Peyer's patch (tissue), 4 donors: ENCODE results near the gene PPP1R36. TPM values are rescaled to one million over a fixed set of nuclear protein-coding genes. Genes with fewer than 3 reads are reported as not detected.
"Not testable (repeated sequence)": the region's sequence is repeated elsewhere in the genome, so short reads cannot be mapped to it uniquely, and the experiment has no call there.

ENCODE experiments used
- DNase-seq, 3 donors: peaks; one replicate each; pipeline ENCODE4 v3.0.0-alpha.2; 2017 to 2019
- H3K27ac ChIP-seq, 4 donors: fragments of 200-600 bp; sonication (generic); one replicate each; pipeline ENCODE4 v1.5.1; 2016 to 2019
- H3K27me3 ChIP-seq, 2 donors: fragments of 200-600 bp; sonication (generic); one replicate each; pipeline ENCODE4 v1.5.1; 2019
- H3K36me3 ChIP-seq, 3 donors: fragments of 200-600 bp; sonication (generic); one replicate each; pipeline ENCODE4 v1.5.1; 2016 to 2019
- H3K4me1 ChIP-seq, 4 donors: fragments of 200-600 bp; sonication (generic); one replicate each; pipeline ENCODE4 v1.5.1; 2016 to 2019
- H3K4me3 ChIP-seq, 4 donors: fragments of 200-600 bp; sonication (generic); 1 replicate in 3 of 4; 2 replicates in 1 of 4; pipeline ENCODE4 v1.5.1; 2016 to 2019; ENCODE audit warnings: mild to moderate bottlenecking in 1 of 4
- H3K9me3 ChIP-seq, 4 donors: fragments of 200-600 bp; sonication (generic); one replicate each; pipeline ENCODE4 v1.5.1; 2016 to 2019; ENCODE audit warnings: mild to moderate bottlenecking in 1 of 4
- POLR2A ChIP-seq, 2 donors: fragments of 450-650 bp; IDR thresholded peaks; one replicate each; pipeline ENCODE4 v1.5.1; 2017; ENCODE audit warnings: antibody characterized with exemption in 2 of 2, mild to moderate bottlenecking in 2 of 2, moderate library complexity in 2 of 2
- total RNA-seq, 4 donors: library from RNA; depleted of rRNA; stranded (reverse); fragments of >200 nt; gene quantifications; one replicate each; pipeline ENCODE4 v1.1.0, GENCODE V29; 2016
- TF ChIP-seq, protein P1 (sequence below), 6 experiments: fragments of 450-650 bp in 4 of 6; fragments of 200-600 bp in 2 of 6; sonication (generic) in 1 of 6; IDR thresholded peaks; one replicate each; pipeline ENCODE4 v1.5.1; 2017 to 2019; ENCODE audit warnings: antibody characterized with exemption in 6 of 6, mild to moderate bottlenecking in 3 of 6, moderate library complexity in 1 of 6

PPP1R36 gene
- total RNA-seq, 4 donors from 2014 or later = 1.9 to 7.4 (median 2.1) TPM; not detected in 1

DNA sequence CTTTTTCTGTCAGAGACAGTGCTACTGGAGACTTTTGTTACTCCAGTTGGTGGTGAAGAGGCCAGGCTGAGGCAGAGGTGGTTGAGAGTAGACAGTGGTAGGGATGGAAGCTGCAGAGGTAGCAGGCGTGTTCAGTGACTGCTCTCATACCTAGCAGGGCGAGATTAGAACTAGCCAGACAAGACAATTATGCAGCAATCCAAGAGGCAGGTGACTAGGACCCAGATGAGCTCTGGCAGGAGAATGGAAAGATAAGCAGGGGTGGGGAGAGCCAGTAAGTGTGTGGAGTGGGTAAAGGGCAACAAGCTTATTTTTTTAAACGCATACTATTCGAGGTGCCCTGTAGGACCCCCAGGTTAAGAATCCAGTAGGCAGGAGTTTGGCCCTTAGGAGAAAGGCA, 4.8 kb downstream of the PPP1R36 start:
- peaks cover 0 to 12% (median 3%) of the 10 kb centered on the region in 4 donors for H3K4me1 ChIP-seq
- no peaks in the 10 kb centered on the region for H3K36me3 ChIP-seq
- H3K27me3 ChIP-seq = no peaks in the 10 kb centered on the region
- no peaks in the 10 kb centered on the region for H3K9me3 ChIP-seq
- no peak for TF ChIP-seq POLR2A (IDR thresholded peaks at IDR 0.05)
- TF ChIP-seq, protein P1, sequence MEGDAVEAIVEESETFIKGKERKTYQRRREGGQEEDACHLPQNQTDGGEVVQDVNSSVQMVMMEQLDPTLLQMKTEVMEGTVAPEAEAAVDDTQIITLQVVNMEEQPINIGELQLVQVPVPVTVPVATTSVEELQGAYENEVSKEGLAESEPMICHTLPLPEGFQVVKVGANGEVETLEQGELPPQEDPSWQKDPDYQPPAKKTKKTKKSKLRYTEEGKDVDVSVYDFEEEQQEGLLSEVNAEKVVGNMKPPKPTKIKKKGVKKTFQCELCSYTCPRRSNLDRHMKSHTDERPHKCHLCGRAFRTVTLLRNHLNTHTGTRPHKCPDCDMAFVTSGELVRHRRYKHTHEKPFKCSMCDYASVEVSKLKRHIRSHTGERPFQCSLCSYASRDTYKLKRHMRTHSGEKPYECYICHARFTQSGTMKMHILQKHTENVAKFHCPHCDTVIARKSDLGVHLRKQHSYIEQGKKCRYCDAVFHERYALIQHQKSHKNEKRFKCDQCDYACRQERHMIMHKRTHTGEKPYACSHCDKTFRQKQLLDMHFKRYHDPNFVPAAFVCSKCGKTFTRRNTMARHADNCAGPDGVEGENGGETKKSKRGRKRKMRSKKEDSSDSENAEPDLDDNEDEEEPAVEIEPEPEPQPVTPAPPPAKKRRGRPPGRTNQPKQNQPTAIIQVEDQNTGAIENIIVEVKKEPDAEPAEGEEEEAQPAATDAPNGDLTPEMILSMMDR (IDR thresholded peaks at IDR 0.05) = no peak
- H3K27ac ChIP-seq = no peak overlapping the region
- no peak for DNase-seq
- H3K4me3 ChIP-seq = no peak overlapping the region

DNA sequence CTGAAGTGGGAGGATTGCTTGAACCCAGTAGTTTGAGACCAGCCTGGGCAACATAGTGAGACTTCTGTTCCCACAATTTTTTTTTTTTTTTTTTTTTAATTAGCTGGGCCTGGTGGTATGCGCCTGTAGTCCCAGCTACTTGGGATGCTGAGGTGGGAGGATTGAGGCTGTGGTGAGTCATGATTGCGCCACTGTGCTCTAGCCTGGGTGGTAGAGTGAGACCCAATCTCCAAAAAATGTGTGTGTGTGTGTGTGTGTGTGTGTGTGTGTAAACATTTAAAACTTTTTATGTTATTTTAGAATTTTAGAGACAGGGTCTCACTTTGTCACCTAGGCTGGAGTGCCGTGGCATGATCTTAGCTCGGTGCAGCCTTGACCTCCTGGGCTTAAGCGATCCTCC, 6.8 kb downstream of the PPP1R36 start:
- Histone ChIP-seq H3K27me3 (no peaks in the 10 kb centered on the region), H3K27ac (no peak overlapping the region), H3K4me1 (peaks cover 0 to 5% (median 0%) of the 10 kb centered on the region in 4 donors), H3K9me3 (no peaks in the 10 kb centered on the region), H3K4me3 (no peak overlapping the region), H3K36me3 (no peaks in the 10 kb centered on the region)
- no peak for TF ChIP-seq POLR2A (IDR thresholded peaks at IDR 0.05)
- TF ChIP-seq, protein P1 (IDR thresholded peaks at IDR 0.05) = no peak
- DNase-seq = no peak

GRCh38 chr14:64558216-64558615, 8.5 kb downstream of the PPP1R36 start:
- H3K9me3 ChIP-seq, DNase-seq, H3K4me3 ChIP-seq, H3K27me3 ChIP-seq, H3K36me3 ChIP-seq, H3K27ac ChIP-seq, H3K4me1 ChIP-seq: not testable (repeated sequence)

DNA sequence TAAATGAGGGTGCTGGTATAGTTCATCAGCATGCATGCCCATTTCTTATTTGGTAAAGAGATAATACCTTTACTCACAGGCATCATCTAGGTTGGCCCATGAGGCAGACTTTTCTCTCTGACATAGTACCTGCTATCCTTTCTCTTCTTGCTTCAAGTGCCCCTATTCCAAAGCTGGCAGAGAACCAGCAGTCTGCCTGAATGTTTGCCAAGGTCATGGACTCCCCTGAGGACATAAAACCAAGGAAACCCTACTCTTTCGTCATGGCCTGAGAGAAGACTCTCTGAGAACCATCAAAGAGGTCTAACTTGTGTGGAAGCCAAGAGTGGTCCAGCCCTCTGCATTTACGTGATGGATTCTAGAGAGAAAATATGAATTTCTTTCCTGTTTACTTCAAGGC, 11.9 kb downstream of the PPP1R36 start:
- Histone ChIP-seq H3K4me1 (no peaks in the 10 kb centered on the region), H3K9me3 (no peaks in the 10 kb centered on the region), H3K27ac (no peak overlapping the region), H3K36me3 (no peaks in the 10 kb centered on the region), H3K27me3 (no peaks in the 10 kb centered on the region), H3K4me3 (no peak overlapping the region)
- no peak for DNase-seq
- TF ChIP-seq POLR2A (IDR thresholded peaks at IDR 0.05) = no peak

GRCh38 chr14:64562436-64562835, 12.7 kb downstream of the PPP1R36 start:
- H3K27me3 ChIP-seq = no peaks in the 10 kb centered on the region
- TF ChIP-seq, protein P1 (IDR thresholded peaks at IDR 0.05) = no peak
- TF ChIP-seq POLR2A (IDR thresholded peaks at IDR 0.05) = no peak
- H3K27ac ChIP-seq = no peak overlapping the region
- no peak overlapping the region for H3K4me3 ChIP-seq
- no peaks in the 10 kb centered on the region for H3K4me1 ChIP-seq
- H3K36me3 ChIP-seq = no peaks in the 10 kb centered on the region
- no peaks in the 10 kb centered on the region for H3K9me3 ChIP-seq
- no peak for DNase-seq

DNA sequence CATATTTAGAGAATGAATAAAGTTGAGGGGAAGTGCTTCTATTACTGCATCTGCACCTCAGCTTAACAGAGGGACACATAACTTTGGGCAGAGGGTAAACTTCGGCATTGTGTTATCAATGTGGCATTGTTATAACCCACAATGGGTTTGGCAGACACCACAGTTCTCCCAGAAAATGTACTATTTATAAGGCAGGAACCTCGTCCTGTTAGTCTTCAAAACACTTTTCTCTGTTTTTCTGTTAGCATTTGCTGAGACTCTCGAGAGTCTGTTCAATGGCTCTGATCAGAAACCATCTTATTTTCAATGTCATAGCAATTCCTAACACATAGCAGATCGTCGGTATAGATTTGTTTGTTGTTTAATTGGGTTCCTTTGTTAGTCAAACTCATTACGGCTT, 13.9 kb downstream of the PPP1R36 start:
- H3K4me3 ChIP-seq = no peak overlapping the region
- TF ChIP-seq, protein P1 (IDR thresholded peaks at IDR 0.05) = no peak
- TF ChIP-seq POLR2A (IDR thresholded peaks at IDR 0.05) = no peak
- no peaks in the 10 kb centered on the region for H3K27me3 ChIP-seq
- no peaks in the 10 kb centered on the region for H3K4me1 ChIP-seq
- no peaks in the 10 kb centered on the region for H3K36me3 ChIP-seq
- H3K27ac ChIP-seq = no peak overlapping the region
- DNase-seq = no peak
- no peaks in the 10 kb centered on the region for H3K9me3 ChIP-seq

- DNase-seq = no peak
- H3K27ac ChIP-seq = peak overlapping the region in 1 of 4 donors; percentile 10
- no peak for TF ChIP-seq POLR2A (IDR thresholded peaks at IDR 0.05)
- TF ChIP-seq, protein P1 (IDR thresholded peaks at IDR 0.05) = no peak
Observed at GRCh38 chr14:64566651-64567122, 16.9 kb downstream of the PPP1R36 start.

More at GRCh38 chr14:64566651-64567122, 16.9 kb downstream of the PPP1R36 start:
- H3K4me3 ChIP-seq = no peak overlapping the region
- H3K4me1 ChIP-seq = no peaks in the 10 kb centered on the region
- no peaks in the 10 kb centered on the region for H3K9me3 ChIP-seq
- no peaks in the 10 kb centered on the region for H3K36me3 ChIP-seq
- H3K27me3 ChIP-seq = no peaks in the 10 kb centered on the region
